ENCODE measurements around the gene SUPT4H1.

- no peak for TF ChIP-seq YY1 (IDR thresholded peaks at IDR 0.05; ENCODE audit: insufficient read depth, insufficient read length)
- no peak for TF ChIP-seq SUZ12 (IDR thresholded peaks at IDR 0.05; ENCODE audit: extremely low read depth, insufficient read depth, insufficient read length)
- TF ChIP-seq ZNF274 (IDR thresholded peaks at IDR 0.05; ENCODE audit: low read depth, low read length): no peak
These were observed 37.3 kb downstream of the SUPT4H1 start for GRCh38 chr17:58314706-58315015.
